Measurements from ENCODE around the gene HS3ST5.

- no peak for TF ChIP-seq POLR2AphosphoS5 (IDR thresholded peaks at IDR 0.05; ENCODE audit: low read depth, low read length)
- TF ChIP-seq SIN3A (IDR thresholded peaks at IDR 0.05; ENCODE audit: borderline replicate concordance, insufficient read depth, low read length): no peak
- no peak for TF ChIP-seq REST (IDR thresholded peaks at IDR 0.05; ENCODE audit: insufficient read depth in 1 of 2, low read depth in 2 of 2, low read length in 2 of 2)
- no peak for TF ChIP-seq FOXP2 (optimal IDR thresholded peaks at IDR 0.05; ENCODE audit: borderline replicate concordance, extremely low read depth, extremely low read length, insufficient read depth)
These were observed 3.6 kb upstream of the HS3ST5 start for GRCh38 chr6:114346451-114346850.

All from PFSK-1 (cell line).